Osteoblast (primary cell): ENCODE data around the gene OXLD1. TPM values are rescaled to one million over a fixed set of nuclear protein-coding genes. Genes with fewer than 3 reads are reported as not detected.

ENCODE experiments used
- DNase-seq: peaks from one replicate; pipeline ENCODE4 v3.0.0; 2011; ENCODE audit warnings: low spot score, mixed read lengths; ENCODE audit not compliant: insufficient read length; ENCODE audit errors: missing footprints
- H2AFZ ChIP-seq: 2 replicates; pipeline ENCODE4 v1.6.0; 2011; ENCODE audit warnings: mild to moderate bottlenecking, low read length
- H3K27ac ChIP-seq: 2 replicates; pipeline ENCODE4 v1.5.1; 2011; ENCODE audit warnings: mild to moderate bottlenecking, low read depth, low read length, moderate library complexity
- H3K27me3 ChIP-seq: 2 replicates; pipeline ENCODE4 v1.6.0; 2012; ENCODE audit warnings: mild to moderate bottlenecking, control low read depth, inconsistent platforms, low read length, moderate library complexity; ENCODE audit not compliant: insufficient read depth
- H3K36me3 ChIP-seq: 2 replicates; pipeline ENCODE4 v1.5.1; 2011; ENCODE audit warnings: mild to moderate bottlenecking, low read length, control low read depth, moderate library complexity; ENCODE audit not compliant: insufficient read depth
- H3K4me1 ChIP-seq: 2 replicates; pipeline ENCODE4 v1.5.1; 2011; ENCODE audit warnings: mild to moderate bottlenecking, low read length, control low read depth, moderate library complexity; ENCODE audit not compliant: insufficient read depth
- H3K4me2 ChIP-seq: 2 replicates; pipeline ENCODE4 v1.6.0; 2011; ENCODE audit warnings: mild to moderate bottlenecking, low read length; ENCODE audit not compliant: insufficient read depth
- H3K4me3 ChIP-seq: fragments of 200-600 bp; sonication (generic); 3 replicates; pipeline ENCODE4 v1.5.1; 2012; ENCODE audit warnings: mild to moderate bottlenecking, low read length, inconsistent platforms; ENCODE audit not compliant: insufficient read depth
- H3K79me2 ChIP-seq: 2 replicates; pipeline ENCODE4 v1.6.0; 2012; ENCODE audit warnings: mild to moderate bottlenecking, low read length, control low read depth, inconsistent platforms; ENCODE audit not compliant: insufficient read depth
- H3K9me3 ChIP-seq: 2 replicates; pipeline ENCODE4 v1.5.1; 2011; ENCODE audit warnings: low read depth, low read length, control low read depth
- H4K20me1 ChIP-seq: 2 replicates; pipeline ENCODE4 v1.6.0; 2012; ENCODE audit warnings: mild to moderate bottlenecking, low read length, control low read depth; ENCODE audit not compliant: insufficient read depth
- CTCF ChIP-seq: IDR thresholded peaks from 2 replicates; pipeline ENCODE4 v1.5.1; 2011; ENCODE audit warnings: mild to moderate bottlenecking, low read depth, low read length, moderate library complexity; ENCODE audit errors: extremely low read depth
- total RNA-seq: library from RNA; depleted of rRNA; stranded (reverse); fragments of >200 nt; gene quantifications from 2 replicates; pipeline ENCODE4 v1.2.3, GENCODE V29; 2012

OXLD1 gene
- total RNA-seq, 1 donor, result 21.0 TPM

- TF ChIP-seq CTCF, result no peak
- Histone ChIP-seq H2AFZ (no peak within 1 kb of the TSS), H3K27ac (no peak within 1 kb of the TSS), H3K27me3 (no peaks in the 10 kb centered on the region), H4K20me1 (no peaks in the 10 kb centered on the region), H3K4me2 (no peak within 1 kb of the TSS), H3K36me3 (no peaks in the 10 kb centered on the region), H3K4me3 (no peak within 1 kb of the TSS), H3K4me1 (no peaks in the 10 kb centered on the region), H3K9me3 (no peaks in the 10 kb centered on the region), H3K79me2 (no peaks in the 10 kb centered on the region)
- DNase-seq, result peak; percentile 46
Observed at GRCh38 chr17:81656118-81656743, 10.2 kb downstream of the OXLD1 start, which contains the start of gene PDE6G. Gene PDE6G (minus strand): TSS chr17:81656542. CDS start chr17:81653305, 3,237 bp downstream.

DNA sequence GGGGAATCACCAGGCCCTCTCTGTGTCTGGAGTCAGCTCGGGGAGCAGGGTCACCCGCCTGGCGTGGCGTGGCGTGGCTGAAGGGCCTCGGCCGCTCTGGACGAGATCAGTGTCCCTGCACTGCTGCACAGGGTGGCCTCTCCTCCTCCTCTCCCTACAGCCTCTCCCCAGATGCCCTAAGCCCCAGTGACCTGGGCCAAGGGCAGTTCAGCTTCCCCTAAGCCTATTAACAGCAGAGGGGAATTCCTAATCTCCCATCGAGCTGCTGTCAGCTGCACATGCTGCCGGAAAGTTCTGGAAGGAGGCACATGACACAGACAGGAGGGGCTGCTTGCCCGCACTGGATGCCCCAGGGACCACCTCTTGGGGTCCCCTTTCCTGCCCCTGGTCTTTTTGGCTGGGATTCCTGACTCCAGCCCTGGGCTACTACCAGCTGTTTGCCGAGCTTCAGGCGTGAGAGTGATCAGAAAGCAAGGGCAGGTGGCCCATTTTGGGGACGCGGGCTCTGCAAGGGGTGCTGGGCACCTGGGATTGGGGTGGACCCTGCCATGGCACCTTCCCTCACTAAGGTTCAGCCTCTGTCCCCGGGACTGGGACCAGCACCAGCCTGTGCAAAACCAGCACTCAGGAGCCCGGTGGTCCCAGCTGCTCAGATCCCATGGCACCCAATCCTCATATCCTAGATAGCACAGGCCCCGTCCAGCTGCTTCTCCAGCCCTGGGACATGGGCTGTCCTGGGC is 10.9 kb downstream of the OXLD1 start:
- no peaks in the 10 kb centered on the region for H3K9me3 ChIP-seq
- H3K4me1 ChIP-seq, result no peaks in the 10 kb centered on the region
- H4K20me1 ChIP-seq, result no peaks in the 10 kb centered on the region
- H3K27me3 ChIP-seq, result no peaks in the 10 kb centered on the region
- peak; percentile 66 for DNase-seq
- H3K4me2 ChIP-seq, result no peak overlapping the region
- no peaks in the 10 kb centered on the region for H3K36me3 ChIP-seq
- H2AFZ ChIP-seq, result no peak overlapping the region
- H3K79me2 ChIP-seq, result no peaks in the 10 kb centered on the region
- no peak overlapping the region for H3K27ac ChIP-seq
- TF ChIP-seq CTCF, result no peak
- no peak overlapping the region for H3K4me3 ChIP-seq

GRCh38 chr17:81652906-81653771 is 13.3 kb downstream of the OXLD1 start:
- Histone ChIP-seq H4K20me1 (no peaks in the 10 kb centered on the region), H3K36me3 (no peaks in the 10 kb centered on the region), H3K4me3 (no peak overlapping the region), H3K27me3 (peaks cover 12% of the 10 kb centered on the region), H2AFZ (peak overlapping the region; percentile 47), H3K9me3 (peaks cover 4% of the 10 kb centered on the region), H3K4me2 (no peak overlapping the region), H3K4me1 (no peaks in the 10 kb centered on the region), H3K79me2 (no peaks in the 10 kb centered on the region), H3K27ac (no peak overlapping the region)
- TF ChIP-seq CTCF, result no peak
- peak; percentile 81 for DNase-seq
